Endometrial microvascular endothelial cells (primary cell): ENCODE measurements around the gene ZMIZ1. TPM values are rescaled to one million over a fixed set of nuclear protein-coding genes. Genes with fewer than 3 reads are reported as not detected.

Experiments used
- in situ Hi-C: cut with HindIII; loops from 2 replicates; pipeline ENCODE4 v1.10.0; 2017; ENCODE audit warnings: low sequenced_read_pairs, low pct_unique_long_range_greater_than_20kb; ENCODE audit errors: inconsistent ontology term
- total RNA-seq: library from RNA; depleted of rRNA; stranded (reverse); fragments of >200 nt; gene quantifications from one replicate; pipeline ENCODE4 v1.2.3, GENCODE V29; 2015; ENCODE audit errors: inconsistent ontology term

The ZMIZ1 gene
- total RNA-seq, 1 donor from 2014 or later = 19.5 TPM

DNA sequence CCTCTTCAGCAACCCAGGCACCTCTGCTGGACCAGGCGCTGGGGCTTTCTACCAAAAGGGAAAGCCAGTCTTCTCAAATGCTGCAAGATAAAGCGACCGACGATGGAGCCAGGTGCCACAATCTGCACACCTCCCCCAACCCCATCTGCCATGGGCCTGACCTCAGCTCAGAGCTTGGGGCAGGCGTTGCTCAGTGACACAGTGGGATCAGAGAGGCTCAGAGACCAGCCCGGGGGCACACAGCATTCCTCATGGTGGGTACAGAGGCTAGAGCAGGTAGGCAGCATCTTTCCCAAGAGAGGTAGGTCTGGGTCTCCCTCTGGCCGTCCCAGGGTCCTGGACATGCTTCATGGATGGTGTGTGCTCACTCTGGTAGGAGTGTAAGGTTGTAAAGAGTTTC is 56.3 kb downstream of the ZMIZ1 start:
- in situ Hi-C loops = no loop called here

DNA sequence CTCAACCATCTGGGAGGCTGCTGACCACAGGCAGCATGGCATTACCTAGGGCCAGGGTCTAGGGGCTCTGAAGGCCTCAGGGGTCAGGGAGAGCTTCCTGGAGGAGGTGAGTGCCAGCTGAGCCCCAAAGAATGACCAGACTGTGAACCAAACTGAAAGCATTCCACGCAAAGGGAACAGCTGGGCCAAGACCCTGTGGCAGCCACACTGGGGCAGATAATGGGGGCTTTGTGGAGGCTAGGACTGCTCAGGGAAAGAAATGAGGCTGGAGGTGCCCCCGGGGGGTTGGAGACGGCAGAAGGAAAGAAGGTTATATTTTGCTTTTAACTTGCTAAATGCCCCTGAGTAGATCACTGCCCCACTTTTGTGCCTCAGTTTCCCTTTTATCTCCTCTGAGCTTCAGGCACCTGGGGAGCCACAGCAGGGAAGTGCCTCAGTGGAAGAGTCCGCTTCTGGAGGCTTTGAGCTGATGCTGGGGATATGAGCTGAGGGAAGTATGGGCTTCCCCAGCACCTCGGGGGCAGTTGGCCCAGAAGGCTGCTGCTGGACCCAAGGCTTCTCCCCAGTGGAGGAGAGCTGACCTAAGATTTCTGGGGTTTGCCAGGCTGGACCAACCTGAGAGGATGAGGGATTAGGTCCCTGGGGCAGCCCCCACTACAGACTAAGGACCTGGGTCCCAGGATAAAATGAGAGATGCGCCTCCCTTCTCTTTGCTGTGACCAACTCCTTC is 57.8 kb downstream of the ZMIZ1 start:
- in situ Hi-C loops = no loop called here

DNA sequence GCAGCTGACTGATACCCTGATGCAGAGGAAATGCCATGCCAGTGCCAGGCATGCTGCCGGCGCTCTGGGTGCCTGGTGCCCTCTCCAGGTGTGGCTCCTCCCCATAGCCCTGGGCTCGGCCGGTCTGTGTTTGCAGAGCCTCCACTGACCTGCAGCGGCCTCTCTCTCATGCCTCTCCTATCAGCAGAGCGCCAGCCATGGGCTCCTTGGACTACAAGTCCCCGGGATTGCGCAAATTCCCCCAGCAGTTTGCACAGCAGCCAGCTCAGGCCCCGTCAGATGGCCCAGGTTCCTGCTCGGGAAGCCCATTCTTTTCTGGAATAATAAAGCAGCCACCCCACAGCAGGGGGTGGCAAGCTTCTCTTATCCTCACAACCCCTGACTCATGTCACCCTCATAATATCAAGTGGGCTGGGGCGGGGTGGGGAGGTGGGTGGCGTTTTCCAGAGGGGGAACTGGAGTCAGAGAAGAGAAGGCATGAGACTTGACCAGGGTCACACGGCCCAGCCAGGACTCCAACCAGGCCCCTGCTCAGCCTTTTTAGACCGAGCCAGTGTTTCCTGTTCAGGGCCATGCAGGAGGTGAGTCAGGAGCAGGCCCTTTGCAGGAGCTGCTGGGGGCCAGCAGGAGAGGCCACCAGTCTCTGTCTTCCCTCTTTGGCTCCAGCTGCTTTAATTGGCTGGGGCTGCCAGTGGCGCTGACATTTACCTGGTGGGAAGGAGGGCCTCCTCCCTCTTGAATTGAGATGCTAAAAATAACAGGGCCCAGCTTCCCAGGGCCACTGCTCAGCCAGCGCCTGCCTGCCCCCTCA is 58.6 kb downstream of the ZMIZ1 start:
- in situ Hi-C loops = no loop called here

GRCh38 chr10:79128241-79128922 is 59.6 kb downstream of the ZMIZ1 start:
- in situ Hi-C loops = no loop called here

- in situ Hi-C loops = no loop called here
Measured at GRCh38 chr10:79128923-79129305, 60.1 kb downstream of the ZMIZ1 start.

GRCh38 chr10:79129361-79129997 is 60.7 kb downstream of the ZMIZ1 start:
- in situ Hi-C loops = no loop called here

DNA sequence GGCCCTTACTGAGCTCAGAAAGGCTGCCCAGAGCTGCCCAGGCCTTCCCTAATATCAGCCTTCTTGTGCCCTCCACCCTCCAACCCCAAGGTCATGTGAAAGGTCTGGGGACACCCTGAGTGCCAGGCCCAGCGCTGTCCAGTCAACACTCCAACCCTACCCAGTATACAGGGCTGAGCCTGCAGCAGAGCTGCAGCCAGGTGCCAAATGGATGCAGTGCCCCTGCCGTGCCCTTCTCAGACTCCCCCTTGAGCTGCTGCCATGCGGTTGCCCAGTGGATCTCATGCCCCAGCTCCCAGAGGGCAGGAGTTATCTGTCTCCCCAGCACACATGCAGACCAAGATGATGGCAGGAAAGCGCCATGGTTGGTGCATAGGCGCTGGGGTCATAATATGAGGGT is 61.5 kb downstream of the ZMIZ1 start:
- in situ Hi-C loops = no loop called here

DNA sequence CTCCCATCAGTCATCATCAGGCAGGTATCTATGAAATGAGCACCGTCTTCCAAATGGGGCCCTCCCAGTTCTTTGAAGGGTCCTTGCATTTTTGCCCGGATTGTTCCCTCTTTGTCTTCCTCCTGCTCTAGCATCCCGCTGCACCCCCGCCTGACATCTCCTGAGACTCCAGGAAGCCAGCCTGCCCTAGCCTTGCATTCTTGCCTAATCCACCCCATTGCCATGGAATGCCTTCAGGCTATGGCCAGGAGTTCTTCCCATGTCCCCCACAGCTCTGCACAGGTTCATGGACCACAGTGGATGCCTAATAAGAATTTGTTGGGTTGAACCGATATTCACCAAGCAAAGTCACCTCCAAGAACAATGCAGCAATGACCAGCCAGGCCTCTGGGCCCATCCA is 62.1 kb downstream of the ZMIZ1 start:
- in situ Hi-C loops = no loop called here

- in situ Hi-C loops = no loop called here
Measured at GRCh38 chr10:79131836-79132631, 63.3 kb downstream of the ZMIZ1 start.

DNA sequence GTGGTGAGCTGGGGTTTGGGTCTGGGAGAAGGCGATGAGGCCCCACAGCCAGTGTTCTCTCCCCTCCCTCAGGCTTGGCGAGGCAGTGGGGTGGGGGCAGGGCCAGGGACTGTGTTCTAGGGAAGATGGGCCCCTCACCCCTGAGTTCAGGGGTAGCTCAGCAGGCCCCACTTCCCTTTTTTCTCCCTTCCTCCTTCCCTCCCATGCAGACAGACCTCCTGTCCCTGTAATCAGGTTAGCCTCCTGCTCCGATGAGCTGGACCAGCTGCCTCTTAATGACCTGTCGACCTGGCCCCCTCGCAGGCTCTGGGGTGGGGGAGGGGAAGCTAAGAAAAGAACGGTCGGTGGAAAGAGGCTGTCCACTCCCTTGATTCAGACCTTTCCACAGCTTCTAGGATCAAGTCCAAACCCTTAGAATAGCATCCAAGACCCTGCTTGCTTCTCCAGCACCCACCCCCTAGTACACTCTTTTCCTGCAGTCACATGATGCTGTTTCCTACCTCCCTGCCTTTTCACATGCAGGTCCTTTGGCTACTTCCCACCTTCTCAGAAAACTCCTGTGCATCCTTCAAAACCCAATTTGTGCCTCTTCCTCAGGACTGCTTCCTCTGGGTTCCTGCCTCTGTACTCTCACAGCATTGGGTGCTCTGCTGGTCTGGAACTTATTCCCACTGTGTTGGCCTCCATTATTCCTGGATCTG is 64.1 kb downstream of the ZMIZ1 start:
- in situ Hi-C loops = no loop called here

DNA sequence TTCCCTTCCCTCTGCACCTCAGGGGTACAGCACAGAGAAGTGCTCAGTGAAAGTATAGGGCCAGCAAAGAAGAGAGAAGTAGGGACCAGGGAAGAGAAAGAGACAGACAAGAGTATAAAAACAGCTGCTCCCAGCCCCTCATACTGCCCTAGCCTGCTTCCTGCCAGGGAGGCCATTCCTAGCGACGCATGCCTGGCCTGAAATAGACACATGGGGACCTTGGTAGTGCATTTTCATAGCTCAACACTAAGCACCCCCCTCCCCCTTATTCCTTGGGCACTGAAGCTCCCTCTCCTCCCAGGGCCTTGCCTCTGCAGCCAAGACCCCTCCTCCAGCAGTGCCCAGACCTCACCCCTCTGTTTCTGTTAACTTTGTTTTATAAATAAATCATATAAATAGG is 64.7 kb downstream of the ZMIZ1 start:
- in situ Hi-C loops = no loop called here

DNA sequence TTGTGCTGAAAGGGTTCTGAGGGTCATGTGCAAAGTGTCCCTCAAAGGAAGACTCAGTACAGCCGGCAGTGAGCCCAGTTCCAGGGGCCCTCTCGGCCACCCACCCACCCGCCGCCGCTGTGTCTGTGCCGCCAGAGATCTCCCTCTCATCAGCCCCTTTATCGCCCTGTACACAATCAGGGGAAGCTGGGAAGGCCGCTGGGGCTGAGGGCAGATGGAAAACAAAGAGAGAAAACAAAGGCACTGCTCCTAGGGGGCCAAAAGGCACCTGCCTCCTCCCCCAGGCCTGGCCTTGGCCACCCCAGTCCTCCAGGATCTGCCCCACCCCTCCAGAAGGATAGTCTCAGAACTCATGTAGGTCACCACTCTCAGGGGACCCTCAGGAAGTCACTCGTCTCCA is 67.0 kb downstream of the ZMIZ1 start:
- in situ Hi-C loops = no loop called here

GRCh38 chr10:79136236-79137005 is 67.7 kb downstream of the ZMIZ1 start:
- in situ Hi-C loops = no loop called here

GRCh38 chr10:79137300-79137756 is 68.6 kb downstream of the ZMIZ1 start:
- in situ Hi-C loops = no loop called here

GRCh38 chr10:79137826-79138225 is 69.1 kb downstream of the ZMIZ1 start:
- in situ Hi-C loops = no loop called here

GRCh38 chr10:79138449-79139123 is 69.8 kb downstream of the ZMIZ1 start:
- in situ Hi-C loops = no loop called here
